ENCODE data around the gene SLC25A14. TPM values are rescaled to one million over a fixed set of nuclear protein-coding genes. Genes with fewer than 3 reads are reported as not detected.
"Not testable (repeated sequence)": the region's sequence is repeated elsewhere in the genome, so short reads cannot be mapped to it uniquely, and the experiment has no call there.

The SLC25A14 gene
- total RNA-seq, 2 experiments from 2014 or later: 12.2 to 13.0 TPM

DNA sequence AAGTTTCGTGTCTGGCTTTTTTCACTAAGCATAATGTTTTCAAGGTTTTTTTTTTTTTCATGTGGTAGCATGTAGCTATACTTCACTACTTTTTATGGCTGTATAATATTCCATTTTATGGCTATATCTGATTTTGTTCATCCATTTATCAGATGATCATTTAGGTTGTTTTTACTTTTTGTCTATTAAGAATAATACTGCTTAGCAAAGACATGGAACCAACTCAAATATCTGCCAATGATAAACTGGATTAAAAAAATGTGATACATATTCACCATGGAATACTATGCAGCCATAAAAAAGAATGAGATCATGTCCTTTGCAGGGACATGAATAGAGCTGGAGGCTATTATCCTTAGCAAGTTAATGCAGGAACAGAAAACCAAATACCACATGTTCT is 38.3 kb upstream of the SLC25A14 start:
- no peak overlapping the region for H3K27ac Mint-ChIP-seq

DNA sequence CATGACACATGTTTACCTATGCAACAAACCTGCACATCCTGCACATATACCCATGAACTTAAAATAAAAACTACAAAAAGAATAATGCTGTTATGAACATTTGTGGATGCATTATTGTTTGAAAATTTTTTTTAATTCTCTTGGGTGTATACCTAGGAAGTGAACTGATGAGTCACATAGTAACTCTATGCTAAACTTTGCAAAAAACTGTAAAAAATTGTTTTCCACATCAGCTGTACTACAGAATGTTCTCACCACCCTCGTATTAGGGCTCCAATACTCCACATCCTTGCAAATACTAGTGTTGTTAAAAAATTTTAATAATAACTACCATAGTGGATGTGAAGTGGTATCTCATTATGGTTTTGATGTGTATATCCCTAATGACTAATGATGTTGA is 37.7 kb upstream of the SLC25A14 start:
- Mint-ChIP-seq H3K27me3 (no peaks in the 10 kb centered on the region), H3K27ac (no peak overlapping the region), H3K4me3 (no peak overlapping the region), H3K4me1 (ENCODE audit: low read depth) (no peaks in the 10 kb centered on the region), H3K36me3 (ENCODE audit: low read depth) (no peaks in the 10 kb centered on the region), H3K9me3 (peaks cover 2% of the 10 kb centered on the region)
- Histone ChIP-seq H3K27ac (ENCODE audit: low read depth in 1 of 2, low read length in 2 of 2) (no peak overlapping the region), H3K4me3 (ENCODE audit: low read length) (no peak overlapping the region), H3K27me3 (ENCODE audit: control insufficient read depth in 1 of 2, insufficient read depth in 2 of 2, low read length in 2 of 2) (no peaks in the 10 kb centered on the region), H3K9me3 (ENCODE audit: control insufficient read depth in 1 of 2, insufficient read depth in 1 of 2, low read length in 2 of 2) (no peaks in the 10 kb centered on the region), H3K4me1 (ENCODE audit: insufficient read depth, low read length) (no peaks in the 10 kb centered on the region), H3K36me3 (ENCODE audit: insufficient read depth, low read length) (no peaks in the 10 kb centered on the region)
- TF ChIP-seq, protein P1, sequence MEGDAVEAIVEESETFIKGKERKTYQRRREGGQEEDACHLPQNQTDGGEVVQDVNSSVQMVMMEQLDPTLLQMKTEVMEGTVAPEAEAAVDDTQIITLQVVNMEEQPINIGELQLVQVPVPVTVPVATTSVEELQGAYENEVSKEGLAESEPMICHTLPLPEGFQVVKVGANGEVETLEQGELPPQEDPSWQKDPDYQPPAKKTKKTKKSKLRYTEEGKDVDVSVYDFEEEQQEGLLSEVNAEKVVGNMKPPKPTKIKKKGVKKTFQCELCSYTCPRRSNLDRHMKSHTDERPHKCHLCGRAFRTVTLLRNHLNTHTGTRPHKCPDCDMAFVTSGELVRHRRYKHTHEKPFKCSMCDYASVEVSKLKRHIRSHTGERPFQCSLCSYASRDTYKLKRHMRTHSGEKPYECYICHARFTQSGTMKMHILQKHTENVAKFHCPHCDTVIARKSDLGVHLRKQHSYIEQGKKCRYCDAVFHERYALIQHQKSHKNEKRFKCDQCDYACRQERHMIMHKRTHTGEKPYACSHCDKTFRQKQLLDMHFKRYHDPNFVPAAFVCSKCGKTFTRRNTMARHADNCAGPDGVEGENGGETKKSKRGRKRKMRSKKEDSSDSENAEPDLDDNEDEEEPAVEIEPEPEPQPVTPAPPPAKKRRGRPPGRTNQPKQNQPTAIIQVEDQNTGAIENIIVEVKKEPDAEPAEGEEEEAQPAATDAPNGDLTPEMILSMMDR (IDR thresholded peaks at IDR 0.05): no peak
- intact Hi-C loops (cut with DNase I, micrococcal nuclease): no loop called here
- ATAC-seq (ENCODE audit: poor library complexity) (no peak), DNase-seq (no peak)
- ChIA-PET POLR2A (no interaction called here), CTCF (no interaction called here)

More for the DNA sequence above, 38.3 kb upstream of the SLC25A14 start:
- no peaks in the 10 kb centered on the region for H3K27me3 ChIP-seq (ENCODE audit: control insufficient read depth in 1 of 2, insufficient read depth in 2 of 2, low read length in 2 of 2)
- no peaks in the 10 kb centered on the region for H3K36me3 Mint-ChIP-seq (ENCODE audit: low read depth)
- intact Hi-C loops (cut with DNase I, micrococcal nuclease): no loop called here
- no peak for DNase-seq
- TF ChIP-seq, protein P1 (IDR thresholded peaks at IDR 0.05): no peak
- H3K9me3 Mint-ChIP-seq: no peaks in the 10 kb centered on the region
- H3K36me3 ChIP-seq (ENCODE audit: insufficient read depth, low read length): no peaks in the 10 kb centered on the region
- H3K27me3 Mint-ChIP-seq: no peaks in the 10 kb centered on the region
- no peak overlapping the region for H3K4me3 Mint-ChIP-seq
- no peak for ATAC-seq (ENCODE audit: poor library complexity)
- ChIA-PET CTCF (no interaction called here), POLR2A (no interaction called here)
- H3K4me1 Mint-ChIP-seq (ENCODE audit: low read depth): no peaks in the 10 kb centered on the region
- no peak overlapping the region for H3K27ac ChIP-seq (ENCODE audit: low read depth in 1 of 2, low read length in 2 of 2)
- no peaks in the 10 kb centered on the region for H3K9me3 ChIP-seq (ENCODE audit: control insufficient read depth in 1 of 2, insufficient read depth in 1 of 2, low read length in 2 of 2)
- no peak overlapping the region for H3K4me3 ChIP-seq (ENCODE audit: low read length)
- no peaks in the 10 kb centered on the region for H3K4me1 ChIP-seq (ENCODE audit: insufficient read depth, low read length)

GRCh38 chrX:130304587-130305368 is 34.9 kb upstream of the SLC25A14 start:
- DNase-seq: no peak
- no peak overlapping the region for H3K27ac ChIP-seq (ENCODE audit: low read depth in 1 of 2, low read length in 2 of 2)
- TF ChIP-seq, protein P1 (IDR thresholded peaks at IDR 0.05): no peak
- H3K27me3 ChIP-seq (ENCODE audit: control insufficient read depth in 1 of 2, insufficient read depth in 2 of 2, low read length in 2 of 2): peaks cover 0 to 5% of the 10 kb centered on the region in 2 experiments
- no peak for ATAC-seq (ENCODE audit: poor library complexity)
- H3K27ac Mint-ChIP-seq: no peak overlapping the region
- no peaks in the 10 kb centered on the region for H3K36me3 ChIP-seq (ENCODE audit: insufficient read depth, low read length)
- H3K4me1 ChIP-seq (ENCODE audit: insufficient read depth, low read length): no peaks in the 10 kb centered on the region
- no peaks in the 10 kb centered on the region for H3K27me3 Mint-ChIP-seq
- H3K4me3 ChIP-seq (ENCODE audit: low read length): no peak overlapping the region
- H3K4me3 Mint-ChIP-seq: no peak overlapping the region
- ChIA-PET CTCF (no interaction called here), POLR2A (no interaction called here)
- intact Hi-C loops (cut with DNase I, micrococcal nuclease): no loop called here
- no peaks in the 10 kb centered on the region for H3K36me3 Mint-ChIP-seq (ENCODE audit: low read depth)
- H3K4me1 Mint-ChIP-seq (ENCODE audit: low read depth): no peaks in the 10 kb centered on the region
- peaks cover 2% of the 10 kb centered on the region for H3K9me3 Mint-ChIP-seq
- H3K9me3 ChIP-seq (ENCODE audit: control insufficient read depth in 1 of 2, insufficient read depth in 1 of 2, low read length in 2 of 2): no peaks in the 10 kb centered on the region

DNA sequence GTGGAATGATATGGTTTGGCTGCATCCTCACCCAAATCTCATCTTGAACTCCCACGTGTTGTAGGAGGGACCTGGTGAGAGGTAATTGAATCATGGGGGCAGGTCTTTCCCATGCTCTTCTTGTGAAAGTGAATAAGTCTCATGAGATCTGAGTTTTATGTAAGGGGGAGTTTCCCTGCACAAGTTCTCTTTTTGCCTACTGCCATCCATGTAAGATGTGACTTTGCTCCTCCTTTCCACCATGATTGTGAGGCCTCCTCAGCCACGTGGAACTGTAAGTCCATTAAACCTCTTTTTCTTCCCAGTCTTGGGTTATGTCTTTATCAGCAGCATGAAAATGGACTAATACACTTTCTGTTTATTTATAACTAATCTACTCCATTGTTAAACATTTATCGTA is 19.8 kb upstream of the SLC25A14 start:
- H3K4me1 Mint-ChIP-seq (ENCODE audit: low read depth); H3K27ac Mint-ChIP-seq; ATAC-seq (ENCODE audit: poor library complexity); DNase-seq; H3K9me3 ChIP-seq (ENCODE audit: control insufficient read depth in 1 of 2, insufficient read depth in 1 of 2, low read length in 2 of 2); H3K9me3 Mint-ChIP-seq; CTCF ChIA-PET; H3K4me3 ChIP-seq (ENCODE audit: low read length); H3K36me3 Mint-ChIP-seq (ENCODE audit: low read depth); H3K4me3 Mint-ChIP-seq; H3K36me3 ChIP-seq (ENCODE audit: insufficient read depth, low read length); H3K4me1 ChIP-seq (ENCODE audit: insufficient read depth, low read length); intact Hi-C loops (cut with DNase I, micrococcal nuclease); H3K27ac ChIP-seq (ENCODE audit: low read depth in 1 of 2, low read length in 2 of 2); H3K27me3 ChIP-seq (ENCODE audit: control insufficient read depth in 1 of 2, insufficient read depth in 2 of 2, low read length in 2 of 2); POLR2A ChIA-PET: not testable (repeated sequence)
- peaks cover 29% of the 10 kb centered on the region for H3K27me3 Mint-ChIP-seq
